T follicular helper cell (primary cell): Measurements from ENCODE around the gene ARMC3.
"Not testable (repeated sequence)": the region's sequence is repeated elsewhere in the genome, so short reads cannot be mapped to it uniquely, and the experiment has no call there.

ENCODE experiments used
- DNase-seq: peaks from one replicate; pipeline ENCODE4 v3.0.0-alpha.2; 2020; ENCODE audit warnings: low read depth

ARMC3 gene

GRCh38 chr10:22929053-22929452, 1.2 kb downstream of the ARMC3 start:
- not testable (repeated sequence) for DNase-seq

GRCh38 chr10:22931948-22932347, 4.1 kb downstream of the ARMC3 start:
- no peak for DNase-seq

GRCh38 chr10:22932626-22933370, 4.9 kb downstream of the ARMC3 start:
- DNase-seq = no peak

- DNase-seq = no peak
These were observed 6.9 kb downstream of the ARMC3 start for GRCh38 chr10:22934726-22935125.

GRCh38 chr10:22942437-22942836, 14.6 kb downstream of the ARMC3 start:
- DNase-seq = no peak

GRCh38 chr10:22945934-22946673, 18.3 kb downstream of the ARMC3 start:
- no peak for DNase-seq

- DNase-seq = no peak
These were observed 27.1 kb downstream of the ARMC3 start for GRCh38 chr10:22954970-22955369.

GRCh38 chr10:22958338-22958737, 30.5 kb downstream of the ARMC3 start:
- DNase-seq = no peak

GRCh38 chr10:22959292-22959691, 31.4 kb downstream of the ARMC3 start:
- no peak for DNase-seq

GRCh38 chr10:22959950-22960349, 32.1 kb downstream of the ARMC3 start:
- DNase-seq = no peak

GRCh38 chr10:22962817-22963216, 35.0 kb downstream of the ARMC3 start:
- DNase-seq = no peak

GRCh38 chr10:22969704-22970103, 41.9 kb downstream of the ARMC3 start:
- DNase-seq = no peak

GRCh38 chr10:22976534-22976933, 48.7 kb downstream of the ARMC3 start:
- no peak for DNase-seq

- no peak for DNase-seq
These were observed 49.9 kb downstream of the ARMC3 start for GRCh38 chr10:22977751-22978150.

GRCh38 chr10:22978287-22978686, 50.4 kb downstream of the ARMC3 start:
- no peak for DNase-seq

- DNase-seq = no peak
These were observed 51.1 kb downstream of the ARMC3 start for GRCh38 chr10:22978918-22979317.

- DNase-seq = no peak
These were observed 53.0 kb downstream of the ARMC3 start for GRCh38 chr10:22980822-22981221.

GRCh38 chr10:22984066-22984465, 56.2 kb downstream of the ARMC3 start:
- DNase-seq = no peak

- no peak for DNase-seq
These were observed 59.1 kb downstream of the ARMC3 start for GRCh38 chr10:22986771-22987542.

GRCh38 chr10:22988581-22989360, 60.9 kb downstream of the ARMC3 start:
- peak; percentile 52 for DNase-seq

- no peak for DNase-seq
These were observed 62.6 kb downstream of the ARMC3 start for GRCh38 chr10:22990443-22990842.

GRCh38 chr10:22992075-22992474, 64.2 kb downstream of the ARMC3 start:
- DNase-seq = no peak
